ENCODE results near the gene CALHM6. TPM values are rescaled to one million over a fixed set of nuclear protein-coding genes. Genes with fewer than 3 reads are reported as not detected.

Gene CALHM6
- total and polyA plus RNA-seq, 7 donors: 1.3 to 32.0 (median 8.6) TPM

DNA sequence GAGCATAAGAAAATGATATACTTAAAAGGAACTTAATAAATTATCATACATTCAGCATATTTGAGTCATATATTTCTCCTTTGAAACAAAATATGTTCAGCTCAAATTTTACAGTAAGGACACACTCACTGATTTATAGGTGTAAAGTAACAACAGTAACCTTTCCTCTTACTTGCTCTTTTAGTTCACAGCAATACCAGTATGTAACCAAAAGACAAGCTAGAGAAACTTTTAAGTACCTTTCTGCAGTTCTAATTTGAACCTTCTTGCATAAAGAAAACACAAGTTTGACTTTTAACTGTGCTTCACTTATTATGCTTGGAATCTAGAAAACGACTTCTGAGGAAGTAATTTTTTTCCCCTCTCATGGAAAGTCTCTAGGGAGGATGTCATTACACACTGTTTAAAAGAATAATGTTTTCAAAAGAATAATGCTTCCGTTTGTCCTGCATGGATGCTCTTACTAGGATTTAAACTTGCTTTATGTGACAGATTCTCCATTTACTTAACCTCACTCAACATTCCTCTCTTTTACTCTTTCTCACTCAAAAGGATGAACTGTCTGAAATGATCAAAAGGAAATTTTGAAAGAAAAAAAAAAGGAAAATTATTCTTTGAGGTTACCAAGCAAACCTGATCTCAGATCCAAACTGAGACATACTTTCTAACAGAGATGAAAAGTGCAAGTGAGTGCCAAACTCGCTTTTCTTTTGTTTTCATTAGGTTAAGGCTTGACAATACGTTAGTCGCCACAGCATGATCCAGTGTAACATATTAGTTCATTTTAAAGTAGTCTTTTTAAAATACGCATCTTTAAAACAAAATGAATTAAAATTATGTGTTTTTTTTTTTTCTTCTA lies 22.4 kb upstream of the CALHM6 start:
- H3K27me3 ChIP-seq: no peaks in the 10 kb centered on the region
- no peak overlapping the region for H3K4me3 ChIP-seq
- WGBS, 2 donors: 71 to 80% methylated on average over 6 of the region's 6 CpGs
- H3K9me3 ChIP-seq: no peaks in the 10 kb centered on the region
- TF ChIP-seq POLR2AphosphoS5 (IDR thresholded peaks at IDR 0.05) (no peak), CTCF (IDR thresholded peaks at IDR 0.05) (no peak), EP300 (IDR thresholded peaks at IDR 0.05) (no peak), POLR2A (IDR thresholded peaks at IDR 0.05) (no peak)
- intact Hi-C loops (cut with DNase I): no loop called here
- H3K4me1 ChIP-seq: no peaks in the 10 kb centered on the region
- H3K36me3 ChIP-seq: peaks cover 0 to 5% (median under 1%) of the 10 kb centered on the region in 4 donors
- no peak overlapping the region for H3K27ac ChIP-seq
- no peak for DNase-seq

DNA sequence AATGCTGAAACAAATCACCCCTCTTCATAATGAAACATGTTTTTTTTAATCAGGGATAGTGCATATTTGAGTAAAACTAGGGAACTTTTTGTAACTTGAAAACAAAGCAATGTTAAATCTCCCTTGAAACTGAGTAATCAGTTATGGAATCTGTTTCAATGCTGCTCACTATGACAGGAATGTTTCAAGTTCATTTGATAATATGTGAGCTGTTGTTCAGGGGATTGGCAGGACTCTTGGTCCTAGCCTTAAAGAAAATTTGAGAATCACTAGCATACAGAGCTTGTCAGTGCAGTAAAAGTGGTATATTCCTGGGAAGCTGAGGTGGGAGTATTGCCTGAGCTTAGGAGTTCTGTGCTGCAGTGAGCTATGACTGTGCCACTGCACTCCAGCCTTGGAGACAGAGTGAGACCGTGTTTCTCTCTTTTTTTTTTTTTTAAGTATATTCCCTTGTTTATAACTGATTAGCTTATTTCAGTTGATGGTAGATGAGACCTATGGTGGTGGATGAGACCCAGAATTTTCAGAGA lies 21.6 kb upstream of the CALHM6 start:
- Histone ChIP-seq H3K9me3 (no peaks in the 10 kb centered on the region), H3K27ac (no peak overlapping the region), H3K36me3 (peaks cover 0 to 5% (median 0%) of the 10 kb centered on the region in 4 donors), H3K27me3 (no peaks in the 10 kb centered on the region), H3K4me3 (no peak overlapping the region), H3K4me1 (no peaks in the 10 kb centered on the region)
- intact Hi-C loops (cut with DNase I): no loop called here
- TF ChIP-seq CTCF (IDR thresholded peaks at IDR 0.05): no peak
- no peak for TF ChIP-seq POLR2AphosphoS5 (IDR thresholded peaks at IDR 0.05)
- TF ChIP-seq POLR2A (IDR thresholded peaks at IDR 0.05): no peak
- 68 to 78% methylated on average over 1 of the region's 1 CpG for WGBS, 2 donors
- no peak for DNase-seq

- Histone ChIP-seq H3K4me1 (peaks cover 0 to 15% (median 0%) of the 10 kb centered on the region in 4 donors), H3K36me3 (no peaks in the 10 kb centered on the region), H3K27me3 (no peaks in the 10 kb centered on the region), H3K9me3 (no peaks in the 10 kb centered on the region), H3K27ac (no peak overlapping the region), H3K4me3 (no peak overlapping the region)
- intact Hi-C loops (cut with DNase I): no loop called here
- WGBS, 2 donors: 93 to 100% methylated on average over 2 of the region's 2 CpGs
- TF ChIP-seq EP300 (IDR thresholded peaks at IDR 0.05) (no peak), CTCF (IDR thresholded peaks at IDR 0.05) (no peak), POLR2AphosphoS5 (IDR thresholded peaks at IDR 0.05) (no peak), POLR2A (IDR thresholded peaks at IDR 0.05) (no peak)
- DNase-seq: no peak
These were observed 18.1 kb upstream of the CALHM6 start for GRCh38 chr6:116443105-116443504.

DNA sequence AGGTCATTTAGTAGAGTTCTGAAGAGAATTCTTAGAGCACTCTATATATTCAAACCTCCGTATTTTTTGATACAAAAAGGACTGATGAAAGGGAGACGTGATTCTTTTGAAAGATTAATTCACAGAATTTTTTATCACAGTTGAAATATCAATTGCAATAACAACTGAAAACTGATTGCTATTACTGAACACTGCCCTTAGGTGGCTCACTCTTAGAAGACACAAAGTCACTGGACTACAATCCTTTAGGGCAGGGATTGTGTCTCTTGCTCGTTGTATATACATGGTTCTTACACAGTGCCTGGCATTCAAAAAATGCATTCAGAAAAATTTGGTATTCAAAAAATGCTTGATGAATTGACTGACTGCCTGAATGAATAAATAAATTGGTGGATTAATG lies 17.1 kb upstream of the CALHM6 start:
- Histone ChIP-seq H3K4me1 (peaks cover 0 to 15% (median 0%) of the 10 kb centered on the region in 4 donors), H3K27ac (no peak overlapping the region), H3K9me3 (no peaks in the 10 kb centered on the region), H3K36me3 (no peaks in the 10 kb centered on the region), H3K4me3 (no peak overlapping the region), H3K27me3 (no peaks in the 10 kb centered on the region)
- intact Hi-C loops (cut with DNase I): no loop called here
- 39 to 51% methylated on average over 3 of the region's 3 CpGs for WGBS, 2 donors
- TF ChIP-seq CTCF (IDR thresholded peaks at IDR 0.05) (peak in 1 of 4 experiments; percentile 31), POLR2AphosphoS5 (IDR thresholded peaks at IDR 0.05) (no peak), EP300 (IDR thresholded peaks at IDR 0.05) (no peak), POLR2A (IDR thresholded peaks at IDR 0.05) (no peak)
- DNase-seq: no peak
